Neuronal stem cell (in vitro differentiated cells): ENCODE data around the gene BRAF. TPM values are rescaled to one million over a fixed set of nuclear protein-coding genes. Genes with fewer than 3 reads are reported as not detected.

ENCODE experiments used
- DNase-seq: peaks from one replicate; pipeline ENCODE4 v3.0.0-alpha.2; 2013; ENCODE audit warnings: low spot score
- H2AFZ ChIP-seq: one replicate; pipeline ENCODE4 v1.6.1; 2013; ENCODE audit warnings: mild to moderate bottlenecking, low read length, inconsistent platforms
- H2AK5ac ChIP-seq: 2 replicates; pipeline ENCODE4 v1.6.1; 2013; ENCODE audit warnings: low read depth, mild to moderate bottlenecking, inconsistent platforms, low read length, moderate library complexity, mixed read lengths
- H2BK120ac ChIP-seq: 2 replicates; pipeline ENCODE4 v1.6.1; 2013; ENCODE audit warnings: low read depth, mild to moderate bottlenecking, inconsistent platforms, low read length, moderate library complexity, mixed read lengths
- H2BK12ac ChIP-seq: one replicate; pipeline ENCODE4 v1.6.1; 2013; ENCODE audit warnings: low read length, inconsistent platforms
- H2BK15ac ChIP-seq: 2 replicates; pipeline ENCODE4 v1.6.1; 2013; ENCODE audit warnings: mild to moderate bottlenecking, low read length, inconsistent platforms, mixed read lengths
- H2BK5ac ChIP-seq: one replicate; pipeline ENCODE4 v1.6.1; 2013; ENCODE audit warnings: inconsistent platforms, mild to moderate bottlenecking, low read length, moderate library complexity
- H3K14ac ChIP-seq: one replicate; pipeline ENCODE4 v1.6.1; 2013; ENCODE audit warnings: low read length, inconsistent platforms
- H3K18ac ChIP-seq: 2 replicates; pipeline ENCODE4 v1.6.1; 2013; ENCODE audit warnings: low read length, inconsistent platforms
- H3K23ac ChIP-seq: 2 replicates; pipeline ENCODE4 v1.6.1; 2013; ENCODE audit warnings: low read depth, mild to moderate bottlenecking, mixed read lengths, low read length, inconsistent platforms; ENCODE audit not compliant: poor library complexity
- H3K27ac ChIP-seq: replicated peaks from 3 replicates; pipeline ENCODE4 v1.5.1; 2013; ENCODE audit warnings: low read length, inconsistent platforms
- H3K27me3 ChIP-seq, 3 experiments: 2 replicates each; pipeline ENCODE4 v1.6.1; 2013; ENCODE audit warnings: low read length in 3 of 3, mild to moderate bottlenecking in 2 of 3, inconsistent platforms in 1 of 3, low read depth in 1 of 3, mixed read lengths in 1 of 3, moderate library complexity in 1 of 3; ENCODE audit not compliant: control insufficient read depth in 3 of 3, insufficient read depth in 3 of 3
- H3K36me3 ChIP-seq, 2 donors: replicated peaks in 1 of 2; 2 replicates each; pipeline ENCODE4 v1.6.1; 2013; ENCODE audit warnings: low read length in 2 of 2; ENCODE audit not compliant: control insufficient read depth in 2 of 2, insufficient read depth in 2 of 2
- H3K4ac ChIP-seq: 2 replicates; pipeline ENCODE4 v1.6.1; 2013; ENCODE audit warnings: inconsistent platforms, mild to moderate bottlenecking, low read length, moderate library complexity
- H3K4me1 ChIP-seq, 2 donors: 1 replicate in 1 of 2; 2 replicates in 1 of 2; pipeline ENCODE4 v1.6.1; 2013; ENCODE audit warnings: low read length in 2 of 2, low read depth in 1 of 2; ENCODE audit not compliant: control insufficient read depth in 2 of 2, insufficient read depth in 1 of 2
- H3K4me2 ChIP-seq: one replicate; pipeline ENCODE4 v1.6.1; 2013; ENCODE audit warnings: mild to moderate bottlenecking, low read length, inconsistent platforms; ENCODE audit not compliant: insufficient read depth, poor library complexity, severe bottlenecking
- H3K4me3 ChIP-seq, 2 donors: 2 replicates each; pipeline ENCODE4 v1.5.1; 2013; ENCODE audit warnings: low read length in 2 of 2, mild to moderate bottlenecking in 2 of 2, inconsistent platforms in 1 of 2, moderate library complexity in 1 of 2
- H3K79me1 ChIP-seq: one replicate; pipeline ENCODE4 v1.6.1; 2013; ENCODE audit warnings: low read depth, mild to moderate bottlenecking, inconsistent platforms, low read length, moderate library complexity
- H3K9ac ChIP-seq: one replicate; pipeline ENCODE4 v1.6.1; 2013; ENCODE audit warnings: mild to moderate bottlenecking, low read depth, low read length, inconsistent platforms; ENCODE audit not compliant: poor library complexity
- H3K9me3 ChIP-seq, 2 donors: replicated peaks in 1 of 2; 2 replicates each; pipeline versions ENCODE3 to v1.6.1; 2013; ENCODE audit warnings: low read length in 2 of 2, mild to moderate bottlenecking in 2 of 2, inconsistent platforms in 1 of 2, low read depth in 1 of 2, mixed read lengths in 1 of 2, moderate library complexity in 1 of 2; ENCODE audit not compliant: control insufficient read depth in 2 of 2, insufficient read depth in 1 of 2
- H4K8ac ChIP-seq: one replicate; pipeline ENCODE4 v1.6.1; 2013; ENCODE audit warnings: low read depth, mild to moderate bottlenecking, inconsistent platforms, low read length, moderate library complexity
- H4K91ac ChIP-seq: one replicate; pipeline ENCODE4 v1.6.1; 2013; ENCODE audit warnings: low read length, low read depth, mild to moderate bottlenecking, inconsistent platforms; ENCODE audit not compliant: poor library complexity
- WGBS, 2 donors: extraction: QIAGEN DNeasy Blood & Tissue Kit; methylation state at CpG; one replicate each; pipeline ENCODE4 v1.1.7; 2013; ENCODE audit warnings: missing lambda C conversion rate in 2 of 2, mixed read lengths in 1 of 2; ENCODE audit not compliant: insufficient read length in 2 of 2, insufficient replicate concordance in 1 of 2; ENCODE audit errors: extremely low coverage in 2 of 2; 5-methylcytosine and 5-hydroxymethylcytosine counted together
- polyA plus RNA-seq, 2 experiments: library from polyadenylated mRNA; stranded (reverse); fragments of 200-250 nt; gene quantifications; one replicate each; pipeline ENCODE4 v1.2.3, GENCODE V29; 2013

The BRAF gene
- 12.3 TPM for polyA plus RNA-seq (2013, experiment 1 of 2)
- 13.1 TPM for polyA plus RNA-seq (2013, experiment 2 of 2)

GRCh38 chr7:140924821-140925421, at the start of gene BRAF:
Gene BRAF (minus strand): TSS chr7:140924929. CDS start chr7:140924703, 226 bp downstream.
- DNase-seq, result peak; percentile 93
- H3K79me1 ChIP-seq, result no peaks in the 10 kb centered on the region
- H3K23ac ChIP-seq, result peak within 1 kb of the TSS; percentile 83
- H3K4me1 ChIP-seq, result peaks cover 0 to 13% of the 10 kb centered on the region in 2 donors
- peaks cover 0 to 5% of the 10 kb centered on the region in 2 donors for H3K9me3 ChIP-seq
- no CpG with 5 or more reads among the region's 56 CpGs for WGBS, 2 donors
- no peaks in the 10 kb centered on the region for H3K36me3 ChIP-seq
- H2AFZ ChIP-seq, result peak within 1 kb of the TSS; percentile 93
- peak within 1 kb of the TSS; percentile 88 for H3K9ac ChIP-seq
- H2BK12ac ChIP-seq, result no peak within 1 kb of the TSS
- H2BK120ac ChIP-seq, result peak within 1 kb of the TSS; percentile 63
- H3K27me3 ChIP-seq, result no peaks in the 10 kb centered on the region
- H3K4me3 ChIP-seq, result peak within 1 kb of the TSS; percentile 63 to 96
- H2BK5ac ChIP-seq, result peak within 1 kb of the TSS; percentile 85
- peak within 1 kb of the TSS; percentile 82 for H2BK15ac ChIP-seq
- H3K4ac ChIP-seq, result no peak within 1 kb of the TSS
- H4K8ac ChIP-seq, result peak within 1 kb of the TSS; percentile 49
- peak within 1 kb of the TSS; percentile 66 for H3K14ac ChIP-seq
- H3K27ac ChIP-seq, result peak within 1 kb of the TSS; percentile 88
- peak within 1 kb of the TSS; percentile 95 for H2AK5ac ChIP-seq
- peak within 1 kb of the TSS; percentile 35 for H4K91ac ChIP-seq
- H3K4me2 ChIP-seq, result peak within 1 kb of the TSS; percentile 69
- H3K18ac ChIP-seq, result peak within 1 kb of the TSS; percentile 100

- H3K4me1 ChIP-seq, result no peaks in the 10 kb centered on the region
- no peak overlapping the region for H3K4me3 ChIP-seq
- H3K23ac ChIP-seq, result no peak overlapping the region
- H3K4me2 ChIP-seq, result no peak overlapping the region
- no peak overlapping the region for H2AK5ac ChIP-seq
- no peak overlapping the region for H2BK5ac ChIP-seq
- no CpG with 5 or more reads among the region's 9 CpGs for WGBS, 2 donors
- no peaks in the 10 kb centered on the region for H3K36me3 ChIP-seq
- H3K79me1 ChIP-seq, result no peaks in the 10 kb centered on the region
- H3K9me3 ChIP-seq, result no peaks in the 10 kb centered on the region
- no peak overlapping the region for H3K18ac ChIP-seq
- no peak overlapping the region for H4K91ac ChIP-seq
- no peak overlapping the region for H3K14ac ChIP-seq
- H3K27ac ChIP-seq, result no peak overlapping the region
- no peaks in the 10 kb centered on the region for H3K27me3 ChIP-seq
- no peak overlapping the region for H3K9ac ChIP-seq
- DNase-seq, result no peak
- H4K8ac ChIP-seq, result no peak overlapping the region
- H2BK120ac ChIP-seq, result no peak overlapping the region
- H2BK12ac ChIP-seq, result no peak overlapping the region
- no peak overlapping the region for H3K4ac ChIP-seq
- no peak overlapping the region for H2AFZ ChIP-seq
- no peak overlapping the region for H2BK15ac ChIP-seq
Observed at GRCh38 chr7:140972876-140973829, 48.4 kb upstream of the BRAF start.

GRCh38 chr7:140972344-140972743, 47.6 kb upstream of the BRAF start:
- Histone ChIP-seq H2BK12ac (no peak overlapping the region), H3K9me3 (no peaks in the 10 kb centered on the region), H3K27me3 (no peaks in the 10 kb centered on the region), H2BK15ac (no peak overlapping the region), H3K36me3 (no peaks in the 10 kb centered on the region), H3K9ac (no peak overlapping the region), H2BK120ac (no peak overlapping the region), H2BK5ac (no peak overlapping the region), H3K4me2 (no peak overlapping the region), H3K23ac (no peak overlapping the region), H3K4me1 (no peaks in the 10 kb centered on the region), H3K79me1 (no peaks in the 10 kb centered on the region), H2AFZ (no peak overlapping the region), H3K14ac (no peak overlapping the region), H4K91ac (no peak overlapping the region), H3K4ac (no peak overlapping the region), H3K4me3 (no peak overlapping the region), H3K18ac (no peak overlapping the region), H4K8ac (no peak overlapping the region), H2AK5ac (no peak overlapping the region), H3K27ac (no peak overlapping the region)
- WGBS, 2 donors, result no CpG with 5 or more reads among the region's 2 CpGs
- no peak for DNase-seq

- H3K79me1 ChIP-seq, result no peaks in the 10 kb centered on the region
- H3K36me3 ChIP-seq, result no peaks in the 10 kb centered on the region
- H3K27me3 ChIP-seq, result peaks cover 0 to 6% (median 0%) of the 10 kb centered on the region in 3 experiments
- no peak overlapping the region for H3K4me3 ChIP-seq
- no peak overlapping the region for H4K91ac ChIP-seq
- no peak overlapping the region for H2BK120ac ChIP-seq
- no peaks in the 10 kb centered on the region for H3K4me1 ChIP-seq
- no CpG with 5 or more reads among the region's 2 CpGs for WGBS, 2 donors
- no peak overlapping the region for H2AFZ ChIP-seq
- no peak overlapping the region for H3K27ac ChIP-seq
- no peaks in the 10 kb centered on the region for H3K9me3 ChIP-seq
- no peak overlapping the region for H2AK5ac ChIP-seq
- no peak overlapping the region for H2BK12ac ChIP-seq
- no peak overlapping the region for H2BK15ac ChIP-seq
- no peak overlapping the region for H3K4me2 ChIP-seq
- no peak overlapping the region for H2BK5ac ChIP-seq
- no peak overlapping the region for H3K18ac ChIP-seq
- no peak overlapping the region for H3K23ac ChIP-seq
- DNase-seq, result no peak
- no peak overlapping the region for H3K4ac ChIP-seq
- no peak overlapping the region for H3K14ac ChIP-seq
- H3K9ac ChIP-seq, result no peak overlapping the region
- H4K8ac ChIP-seq, result no peak overlapping the region
Observed at GRCh38 chr7:140967438-140967837, 42.7 kb upstream of the BRAF start.
